Endodermal cell (in vitro differentiated cells): ENCODE measurements around the gene IFIT2. TPM values are rescaled to one million over a fixed set of nuclear protein-coding genes. Genes with fewer than 3 reads are reported as not detected.
A peak's percentile ranks its signal among the peaks of the same experiment; 100 is the strongest.

Experiments used
- DNase-seq: peaks from one replicate; pipeline ENCODE4 v3.0.0-alpha.2; 2017
- H3K27ac ChIP-seq: 2 replicates; pipeline ENCODE4 v1.5.1; 2013; ENCODE audit warnings: mild to moderate bottlenecking, low read depth, low read length, moderate library complexity
- H3K27me3 ChIP-seq: 2 replicates; pipeline ENCODE4 v1.6.1; 2013; ENCODE audit warnings: mild to moderate bottlenecking, low read length, moderate library complexity; ENCODE audit not compliant: insufficient read depth, control insufficient read depth, poor library complexity, severe bottlenecking
- H3K36me3 ChIP-seq: 2 replicates; pipeline ENCODE4 v1.7.0; 2013; ENCODE audit warnings: mild to moderate bottlenecking, low read length, moderate library complexity; ENCODE audit not compliant: control insufficient read depth, insufficient read depth
- H3K4me1 ChIP-seq: one replicate; pipeline ENCODE4 v1.7.0; 2013; ENCODE audit warnings: low read length; ENCODE audit not compliant: control insufficient read depth, insufficient read depth
- H3K4me3 ChIP-seq: 2 replicates; pipeline ENCODE4 v1.5.1; 2013; ENCODE audit warnings: mild to moderate bottlenecking, low read length, moderate library complexity
- H3K9ac ChIP-seq: 2 replicates; pipeline ENCODE4 v1.6.1; 2013; ENCODE audit warnings: mild to moderate bottlenecking, low read length, moderate library complexity; ENCODE audit not compliant: poor library complexity, severe bottlenecking; ENCODE audit errors: extremely low read depth
- H3K9me3 ChIP-seq: 2 replicates; pipeline ENCODE4 v1.6.1; 2013; ENCODE audit warnings: mild to moderate bottlenecking, low read length, moderate library complexity; ENCODE audit not compliant: control insufficient read depth
- H3K27ac Mint-ChIP-seq: 2 replicates; pipeline ENCODE4 v1.8.0; 2020; ENCODE audit warnings: mixed read lengths
- H3K27me3 Mint-ChIP-seq: 2 replicates; pipeline ENCODE4 v1.8.0; 2021; ENCODE audit warnings: mild to moderate bottlenecking, mixed read lengths; ENCODE audit not compliant: insufficient read depth
- H3K36me3 Mint-ChIP-seq: 2 replicates; pipeline ENCODE4 v1.8.0; 2020; ENCODE audit warnings: low read depth, mixed read lengths
- H3K4me1 Mint-ChIP-seq: 2 replicates; pipeline ENCODE4 v1.8.0; 2020; ENCODE audit warnings: mixed read lengths
- H3K4me3 Mint-ChIP-seq: 2 replicates; pipeline ENCODE4 v1.8.0; 2020; ENCODE audit warnings: mild to moderate bottlenecking, moderate library complexity, mixed read lengths
- H3K9me3 Mint-ChIP-seq: 2 replicates; pipeline ENCODE4 v1.8.0; 2020; ENCODE audit warnings: mild to moderate bottlenecking, mixed read lengths
- CTCF ChIP-seq: fragments of 200-600 bp; sonication (generic); conservative IDR thresholded peaks from 2 replicates; pipeline ENCODE4 v1.5.0; 2021; ENCODE audit warnings: antibody characterized with exemption, mild to moderate bottlenecking
- WGBS, 2 experiments: methylation state at CpG; one replicate each; pipeline versions ENCODE4 v1.1.5 to v1.1.7; 2013; ENCODE audit warnings: missing lambda C conversion rate in 2 of 2, mixed read lengths in 1 of 2; ENCODE audit not compliant: insufficient coverage in 1 of 2, insufficient read length in 1 of 2; 5-methylcytosine and 5-hydroxymethylcytosine counted together
- total RNA-seq, 2 donors: library from RNA; stranded (reverse); fragmentation: NEBNext Ultra II Directional in 1 of 2; extraction: Animal tissue kit (Norgen Biotek cat#: 25700) in 1 of 2; gene quantifications; 2 replicates in 1 of 2; 3 replicates in 1 of 2; pipeline ENCODE4 v1.2.1, GENCODE V29; 2021

Gene IFIT2
- total RNA-seq, 2 donors from 2014 or later, result 0.37 TPM; not detected in 1

GRCh38 chr10:89278034-89278535 lies 23.8 kb upstream of the IFIT2 start:
- H3K4me1 Mint-ChIP-seq, result peaks cover 52% of the 10 kb centered on the region
- WGBS, 2 experiments, result 50% methylated on average over 1 of the region's 1 CpG; no CpG with 5 or more reads in 1 of the 2 experiments
- H3K27ac ChIP-seq, result no peak overlapping the region
- no peak overlapping the region for H3K9ac ChIP-seq
- H3K36me3 ChIP-seq, result no peaks in the 10 kb centered on the region
- TF ChIP-seq CTCF, result no peak
- H3K4me1 ChIP-seq, result peaks cover 14% of the 10 kb centered on the region
- no peak for DNase-seq
- H3K27me3 Mint-ChIP-seq, result no peaks in the 10 kb centered on the region
- H3K9me3 Mint-ChIP-seq, result no peaks in the 10 kb centered on the region
- H3K4me3 ChIP-seq, result peak overlapping the region; percentile 46
- H3K4me3 Mint-ChIP-seq, result peak overlapping the region; percentile 10
- H3K9me3 ChIP-seq, result no peaks in the 10 kb centered on the region
- H3K36me3 Mint-ChIP-seq, result no peaks in the 10 kb centered on the region
- peak overlapping the region; percentile 67 for H3K27ac Mint-ChIP-seq
- no peaks in the 10 kb centered on the region for H3K27me3 ChIP-seq

- no peak for TF ChIP-seq CTCF
- no peaks in the 10 kb centered on the region for H3K36me3 ChIP-seq
- no peak overlapping the region for H3K4me3 Mint-ChIP-seq
- no peaks in the 10 kb centered on the region for H3K36me3 Mint-ChIP-seq
- H3K27ac Mint-ChIP-seq, result no peak overlapping the region
- no peaks in the 10 kb centered on the region for H3K9me3 Mint-ChIP-seq
- no peak overlapping the region for H3K9ac ChIP-seq
- DNase-seq, result no peak
- H3K4me3 ChIP-seq, result no peak overlapping the region
- H3K27me3 ChIP-seq, result no peaks in the 10 kb centered on the region
- H3K4me1 Mint-ChIP-seq, result peaks cover 53% of the 10 kb centered on the region
- peaks cover 14% of the 10 kb centered on the region for H3K4me1 ChIP-seq
- H3K9me3 ChIP-seq, result no peaks in the 10 kb centered on the region
- H3K27me3 Mint-ChIP-seq, result no peaks in the 10 kb centered on the region
- no peak overlapping the region for H3K27ac ChIP-seq
Observed at GRCh38 chr10:89278900-89279392, 22.9 kb upstream of the IFIT2 start.

GRCh38 chr10:89279421-89279869 lies 22.4 kb upstream of the IFIT2 start:
- H3K36me3 ChIP-seq, result no peaks in the 10 kb centered on the region
- H3K27me3 Mint-ChIP-seq, result no peaks in the 10 kb centered on the region
- DNase-seq, result no peak
- no peak overlapping the region for H3K4me3 Mint-ChIP-seq
- peaks cover 11% of the 10 kb centered on the region for H3K4me1 ChIP-seq
- no peaks in the 10 kb centered on the region for H3K27me3 ChIP-seq
- H3K4me1 Mint-ChIP-seq, result peaks cover 53% of the 10 kb centered on the region
- H3K9ac ChIP-seq, result no peak overlapping the region
- H3K27ac Mint-ChIP-seq, result no peak overlapping the region
- WGBS, 2 experiments, result 100% methylated on average over 1 of the region's 1 CpG; no CpG with 5 or more reads in 1 of the 2 experiments
- H3K4me3 ChIP-seq, result no peak overlapping the region
- H3K9me3 ChIP-seq, result no peaks in the 10 kb centered on the region
- H3K27ac ChIP-seq, result no peak overlapping the region
- TF ChIP-seq CTCF, result no peak
- H3K9me3 Mint-ChIP-seq, result no peaks in the 10 kb centered on the region
- no peaks in the 10 kb centered on the region for H3K36me3 Mint-ChIP-seq
